ENCODE results near the gene TTC21B.
A peak's percentile ranks its signal among the peaks of the same experiment; 100 is the strongest.
"Not testable (repeated sequence)": the region's sequence is repeated elsewhere in the genome, so short reads cannot be mapped to it uniquely, and the experiment has no call there.

Gene TTC21B

DNA sequence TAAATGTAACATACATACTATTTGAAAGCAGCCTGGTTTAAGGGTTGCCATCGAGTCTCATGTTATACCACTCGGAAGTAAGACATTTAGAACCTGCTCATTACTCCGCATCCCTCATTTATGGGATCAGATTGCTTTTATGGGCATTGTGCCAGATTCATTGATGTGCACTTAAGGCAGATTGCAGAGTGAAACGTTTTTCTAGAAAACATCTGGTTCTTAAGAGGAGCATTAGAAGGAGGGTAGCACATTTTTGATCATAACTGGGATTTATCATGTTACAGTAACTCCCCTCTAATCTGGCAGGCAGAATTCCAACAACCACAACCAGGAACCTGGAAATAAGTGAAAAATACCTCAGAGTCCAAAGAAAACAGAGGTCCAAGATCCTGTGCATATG, 85.4 kb downstream of the TTC21B start:
- Histone ChIP-seq H3K4me1 (no peaks in the 10 kb centered on the region; the same call in 1 of the 2 replicates), H3K27me3 (ENCODE audit: low read depth) (no peaks in the 10 kb centered on the region), H3K36me3 (replicated peaks) (no peaks in the 10 kb centered on the region), H3K9me3 (no peaks in the 10 kb centered on the region), H3K4me3 (no peak overlapping the region)
- no peak for DNase-seq (ENCODE audit: low spot score in 2 of 2)
- in situ Hi-C loops (cut with MboI; ENCODE audit: low sequenced_read_pairs) = no loop called here

DNA sequence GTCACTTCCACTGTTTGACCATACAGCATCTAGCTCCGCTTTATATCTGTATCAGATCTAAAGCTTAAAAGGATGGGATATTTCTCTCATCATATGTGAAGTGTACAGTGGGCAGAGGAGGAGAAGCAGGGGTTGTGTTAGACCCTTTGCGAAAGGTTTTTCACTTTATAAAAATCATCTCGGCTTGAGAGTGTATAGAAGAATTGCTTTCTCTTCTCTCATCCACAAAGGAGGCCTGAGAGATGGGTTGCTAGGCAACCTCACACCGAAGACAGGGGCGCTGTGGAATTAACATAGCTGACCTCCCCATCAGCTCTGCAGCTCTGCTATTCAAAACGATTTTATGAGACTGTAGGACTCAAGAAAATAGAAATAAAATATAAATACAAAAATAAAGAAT, 89.3 kb downstream of the TTC21B start:
- no peaks in the 10 kb centered on the region for H3K36me3 ChIP-seq (replicated peaks)
- in situ Hi-C loops (cut with MboI; ENCODE audit: low sequenced_read_pairs) = no loop called here
- H3K4me1 ChIP-seq = no peaks in the 10 kb centered on the region; the same call in 1 of the 2 replicates
- no peaks in the 10 kb centered on the region for H3K9me3 ChIP-seq
- peak in 1 of 2 experiments; percentile 11 for DNase-seq (ENCODE audit: low spot score in 2 of 2)
- H3K27me3 ChIP-seq (ENCODE audit: low read depth) = no peaks in the 10 kb centered on the region
- no peak overlapping the region for H3K4me3 ChIP-seq

DNA sequence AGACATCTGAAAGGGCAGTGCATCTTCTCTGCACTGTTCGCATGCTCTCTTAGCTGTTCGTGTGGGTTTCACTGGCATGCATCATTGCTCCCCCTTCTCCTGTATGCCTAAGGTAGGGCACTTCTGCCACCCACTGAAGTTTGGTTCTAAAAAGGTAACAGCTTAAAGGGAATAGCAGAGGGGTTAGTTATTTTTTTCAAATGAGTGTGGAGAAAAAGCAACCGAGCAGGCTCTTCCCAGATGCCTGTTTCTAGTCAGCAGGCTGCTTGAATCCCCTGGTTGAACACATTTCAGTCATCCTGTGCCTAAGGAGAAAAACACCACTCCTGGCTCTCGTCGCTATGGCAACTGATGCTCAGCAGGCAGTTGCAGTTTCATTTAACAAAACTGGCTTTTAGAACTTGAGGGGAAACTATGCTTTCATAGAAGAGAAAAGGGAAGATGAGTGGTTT, 89.7 kb downstream of the TTC21B start:
- in situ Hi-C loops (cut with MboI; ENCODE audit: low sequenced_read_pairs) = no loop called here
- Histone ChIP-seq H3K9me3 (no peaks in the 10 kb centered on the region), H3K36me3 (replicated peaks) (no peaks in the 10 kb centered on the region), H3K4me3 (no peak overlapping the region), H3K4me1 (no peaks in the 10 kb centered on the region; the same call in 1 of the 2 replicates), H3K27me3 (ENCODE audit: low read depth) (no peaks in the 10 kb centered on the region)
- no peak for DNase-seq (ENCODE audit: low spot score in 2 of 2)

DNA sequence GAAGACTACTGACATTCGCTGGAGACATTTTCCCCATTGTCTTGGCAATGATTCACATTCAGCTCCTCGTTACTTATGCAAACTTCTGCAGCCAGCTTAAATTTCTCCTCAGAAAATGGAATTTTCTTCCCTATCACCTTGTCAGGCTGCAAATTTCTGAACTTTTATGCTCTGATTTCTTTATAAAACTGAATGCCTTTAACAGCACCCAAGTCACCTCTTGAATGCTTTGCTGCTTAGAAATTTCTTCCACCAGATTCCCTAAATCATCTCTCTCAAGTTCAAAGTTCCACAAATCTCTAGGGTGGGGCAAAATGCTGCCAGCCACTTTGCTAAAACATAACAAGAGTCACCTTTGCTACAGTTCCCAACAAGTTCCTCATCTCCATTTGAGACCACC, 92.5 kb downstream of the TTC21B start:
- in situ Hi-C loops (cut with MboI; ENCODE audit: low sequenced_read_pairs); DNase-seq (ENCODE audit: low spot score in 2 of 2); H3K4me1 ChIP-seq; H3K9me3 ChIP-seq; H3K4me3 ChIP-seq; H3K27me3 ChIP-seq (ENCODE audit: low read depth); H3K36me3 ChIP-seq (replicated peaks): not testable (repeated sequence)

DNA sequence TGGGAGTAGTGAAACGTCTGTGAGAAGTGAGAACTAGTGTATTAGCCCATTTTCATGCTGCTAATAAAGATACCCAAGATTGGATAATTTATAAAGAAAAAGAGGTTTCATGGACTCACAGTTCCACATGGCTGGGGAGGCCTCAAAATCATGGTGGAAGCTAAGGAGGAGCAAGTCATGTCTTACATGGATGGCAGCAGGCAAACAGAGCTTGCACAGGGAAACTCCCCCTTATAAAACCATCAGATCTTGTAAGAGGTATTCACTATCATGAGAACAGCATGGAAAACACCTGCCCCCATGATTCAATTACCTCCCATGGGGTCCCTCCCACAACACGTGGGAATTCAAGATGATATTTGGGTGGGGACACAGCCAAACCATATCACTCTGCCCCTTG, 93.9 kb downstream of the TTC21B start:
- H3K4me3 ChIP-seq; in situ Hi-C loops (cut with MboI; ENCODE audit: low sequenced_read_pairs); H3K9me3 ChIP-seq; H3K36me3 ChIP-seq (replicated peaks); H3K27me3 ChIP-seq (ENCODE audit: low read depth); H3K4me1 ChIP-seq; DNase-seq (ENCODE audit: low spot score in 2 of 2): not testable (repeated sequence)

DNA sequence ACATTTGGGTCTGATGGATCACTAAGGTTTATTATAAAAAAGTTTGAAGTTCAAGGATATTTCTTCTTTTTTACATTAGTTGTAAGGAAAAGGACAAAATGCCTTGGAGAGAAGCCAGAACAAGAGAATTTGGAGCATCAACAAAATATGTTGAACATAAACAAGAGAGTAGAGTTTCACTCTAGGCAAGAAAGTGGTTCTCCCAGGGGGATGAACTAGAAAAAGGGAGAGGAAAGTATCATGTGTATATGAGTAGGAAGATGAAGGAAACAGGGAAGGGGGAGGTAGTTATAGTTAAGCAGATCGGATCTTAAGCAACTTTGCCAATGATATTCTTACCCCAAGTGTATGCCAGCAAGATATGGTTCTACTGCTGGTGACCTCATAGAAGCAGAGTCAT, 95.7 kb downstream of the TTC21B start:
- Histone ChIP-seq H3K9me3 (peaks cover 4% of the 10 kb centered on the region), H3K4me3 (no peak overlapping the region), H3K4me1 (no peaks in the 10 kb centered on the region), H3K36me3 (replicated peaks) (no peaks in the 10 kb centered on the region), H3K27me3 (ENCODE audit: low read depth) (no peaks in the 10 kb centered on the region)
- DNase-seq (ENCODE audit: low spot score in 2 of 2) = no peak
- in situ Hi-C loops (cut with MboI; ENCODE audit: low sequenced_read_pairs) = no loop called here

DNA sequence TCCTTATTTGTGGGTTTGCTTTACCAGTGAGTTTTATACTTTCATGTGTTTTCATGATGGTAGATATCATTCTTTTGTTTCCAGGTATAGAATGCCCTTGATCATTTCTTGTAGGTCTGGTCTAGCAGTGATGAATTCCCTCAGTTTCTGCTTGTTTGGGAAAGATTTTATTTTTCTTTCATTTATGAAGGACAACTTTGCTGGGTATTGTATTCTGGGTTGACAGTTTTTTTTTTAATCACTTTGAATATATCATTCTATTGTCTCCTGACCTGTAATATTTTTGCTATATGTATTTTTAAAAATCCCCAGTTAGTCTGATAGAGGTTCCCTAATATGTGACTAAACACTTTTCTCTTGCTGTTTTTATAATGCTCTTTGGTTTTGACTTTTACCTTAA, 101.2 kb downstream of the TTC21B start:
- peaks cover 6% of the 10 kb centered on the region; the same call in 1 of the 2 replicates for H3K4me1 ChIP-seq
- in situ Hi-C loops (cut with MboI; ENCODE audit: low sequenced_read_pairs) = no loop called here
- H3K4me3 ChIP-seq = no peak overlapping the region
- no peaks in the 10 kb centered on the region for H3K27me3 ChIP-seq (ENCODE audit: low read depth)
- H3K9me3 ChIP-seq = peaks cover 5% of the 10 kb centered on the region
- H3K36me3 ChIP-seq (replicated peaks) = no peaks in the 10 kb centered on the region
- no peak for DNase-seq (ENCODE audit: low spot score in 2 of 2)

DNA sequence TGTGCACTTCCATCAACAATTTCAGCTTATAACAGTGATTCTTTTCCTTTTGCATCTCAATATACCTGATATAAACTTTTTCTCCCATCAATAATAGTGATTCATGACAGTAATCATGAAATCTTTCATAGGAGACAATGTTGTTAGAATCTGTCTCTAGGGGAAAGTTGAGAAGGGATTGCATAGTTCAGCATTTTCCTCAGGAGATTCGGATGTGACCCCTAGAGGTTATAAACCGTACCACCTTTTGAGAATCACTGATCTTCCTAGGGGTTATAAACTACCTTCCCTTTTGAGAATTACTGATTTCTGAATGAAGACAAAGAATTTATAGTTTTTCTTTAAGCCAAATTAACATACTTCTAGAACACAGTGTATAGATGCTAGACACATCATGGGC, 106.6 kb downstream of the TTC21B start:
- Histone ChIP-seq H3K4me1 (peaks cover 16% of the 10 kb centered on the region), H3K4me3 (no peak overlapping the region), H3K9me3 (no peaks in the 10 kb centered on the region), H3K27me3 (ENCODE audit: low read depth) (no peaks in the 10 kb centered on the region), H3K36me3 (replicated peaks) (no peaks in the 10 kb centered on the region)
- DNase-seq (ENCODE audit: low spot score in 2 of 2) = no peak
- in situ Hi-C loops (cut with MboI; ENCODE audit: low sequenced_read_pairs) = no loop called here

DNA sequence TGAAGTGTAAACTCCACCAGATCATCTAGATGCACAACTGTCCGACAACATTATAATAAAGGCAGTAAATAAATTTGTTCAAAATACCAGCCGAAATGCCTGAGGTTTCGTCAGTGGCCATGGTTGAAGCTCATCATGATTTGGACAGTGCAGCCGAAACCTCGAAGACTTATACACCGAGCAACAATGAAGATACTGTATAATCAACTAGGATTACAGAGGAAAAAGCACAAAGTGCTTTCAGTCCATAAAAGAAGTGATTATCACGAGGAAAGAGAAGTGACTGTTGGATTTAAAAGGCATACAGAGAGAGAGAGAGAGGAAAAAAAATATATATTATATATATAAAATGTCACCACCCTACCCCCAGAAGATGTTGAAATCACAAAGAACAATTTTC, 107.5 kb downstream of the TTC21B start:
- H3K4me1 ChIP-seq = peaks cover 16% of the 10 kb centered on the region
- no peaks in the 10 kb centered on the region for H3K9me3 ChIP-seq

DNA sequence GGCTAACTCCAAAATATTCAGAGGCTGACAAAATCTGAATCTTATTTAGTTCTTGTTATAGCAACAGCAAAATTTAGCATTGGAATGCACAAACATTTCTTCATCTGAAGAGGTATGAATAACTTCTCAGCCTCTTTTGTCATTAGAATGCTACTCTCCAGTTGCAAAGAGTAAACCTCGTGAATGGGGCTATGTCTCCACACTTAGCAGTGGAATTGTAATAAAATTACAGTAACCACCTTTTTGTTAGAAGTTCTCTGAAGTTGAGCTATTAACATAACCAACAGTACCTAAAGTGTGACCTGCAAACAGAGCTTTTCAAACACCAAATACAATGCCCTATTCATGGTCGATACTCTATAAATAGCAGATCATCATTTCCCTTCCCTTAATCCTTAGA, 109.4 kb downstream of the TTC21B start:
- Histone ChIP-seq H3K4me1 (peaks cover 10% of the 10 kb centered on the region), H3K4me3 (no peak overlapping the region), H3K36me3 (replicated peaks) (no peaks in the 10 kb centered on the region), H3K9me3 (no peaks in the 10 kb centered on the region), H3K27me3 (ENCODE audit: low read depth) (no peaks in the 10 kb centered on the region)
- DNase-seq (ENCODE audit: low spot score in 2 of 2) = peak; percentile 24 to 87
- in situ Hi-C loops (cut with MboI; ENCODE audit: low sequenced_read_pairs) = no loop called here

More for the DNA sequence above, 107.5 kb downstream of the TTC21B start:
- in situ Hi-C loops (cut with MboI; ENCODE audit: low sequenced_read_pairs) = no loop called here
- DNase-seq (ENCODE audit: low spot score in 2 of 2) = no peak
- Histone ChIP-seq H3K36me3 (replicated peaks) (no peaks in the 10 kb centered on the region), H3K4me3 (no peak overlapping the region), H3K27me3 (ENCODE audit: low read depth) (no peaks in the 10 kb centered on the region)

DNA sequence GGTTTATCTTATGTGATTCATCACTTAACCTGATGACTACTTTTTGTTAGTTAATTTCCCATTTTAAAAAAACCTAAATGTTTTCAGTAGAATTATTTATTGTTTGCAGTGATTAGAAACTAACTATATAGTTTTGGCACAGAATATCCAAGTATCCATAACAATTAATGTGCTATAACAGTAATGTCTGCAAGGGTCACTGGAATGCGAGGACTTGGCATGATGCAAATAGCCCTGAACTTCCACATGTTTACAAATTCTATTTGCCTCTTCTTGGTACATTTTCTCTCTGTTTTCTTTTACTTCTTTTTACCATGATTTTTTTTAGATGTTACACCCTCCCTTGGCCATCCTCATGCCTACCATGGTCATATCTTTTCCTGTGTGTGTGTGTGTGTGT, 110.2 kb downstream of the TTC21B start:
- no peak for DNase-seq (ENCODE audit: low spot score in 2 of 2)
- H3K4me3 ChIP-seq = no peak overlapping the region
- peaks cover 10% of the 10 kb centered on the region for H3K4me1 ChIP-seq
- no peaks in the 10 kb centered on the region for H3K27me3 ChIP-seq (ENCODE audit: low read depth)
- no peaks in the 10 kb centered on the region for H3K36me3 ChIP-seq (replicated peaks)
- in situ Hi-C loops (cut with MboI; ENCODE audit: low sequenced_read_pairs) = no loop called here
- H3K9me3 ChIP-seq = no peaks in the 10 kb centered on the region

DNA sequence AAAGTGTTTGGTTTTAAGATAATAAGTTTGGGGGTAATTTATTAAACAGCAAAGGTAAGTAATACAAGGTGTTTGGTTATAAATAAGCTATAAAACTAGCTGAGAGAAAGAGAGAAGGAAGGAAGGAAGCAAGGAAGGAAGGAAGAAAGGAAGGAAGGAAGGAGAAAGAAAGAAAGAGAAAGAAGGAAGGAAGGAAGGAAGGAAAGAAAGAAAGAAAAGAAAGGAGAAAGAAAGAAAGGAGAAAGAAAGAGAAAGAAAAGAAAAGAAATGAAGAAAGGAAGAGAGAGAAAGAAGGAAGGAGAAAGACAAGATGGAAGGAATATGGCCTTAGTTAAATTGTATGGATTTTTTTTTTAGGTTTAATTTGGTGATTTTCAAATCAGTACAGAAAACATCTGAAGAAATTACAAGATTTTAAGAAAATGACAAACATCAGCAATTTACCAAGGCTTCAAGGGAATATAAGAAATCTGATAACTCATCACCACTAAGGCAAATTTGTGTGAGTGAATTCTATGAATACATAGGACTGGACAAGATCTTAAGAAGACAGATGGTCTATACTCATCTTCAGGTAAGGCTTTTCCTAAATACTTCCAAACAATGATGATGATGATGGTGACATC, 113.1 kb downstream of the TTC21B start:
- peaks cover 10% of the 10 kb centered on the region for H3K4me1 ChIP-seq
- no peaks in the 10 kb centered on the region for H3K27me3 ChIP-seq (ENCODE audit: low read depth)
- no peak overlapping the region for H3K4me3 ChIP-seq
- H3K9me3 ChIP-seq = no peaks in the 10 kb centered on the region
- no peak for DNase-seq (ENCODE audit: low spot score in 2 of 2)
- in situ Hi-C loops (cut with MboI; ENCODE audit: low sequenced_read_pairs) = no loop called here
- H3K36me3 ChIP-seq (replicated peaks) = no peaks in the 10 kb centered on the region

DNA sequence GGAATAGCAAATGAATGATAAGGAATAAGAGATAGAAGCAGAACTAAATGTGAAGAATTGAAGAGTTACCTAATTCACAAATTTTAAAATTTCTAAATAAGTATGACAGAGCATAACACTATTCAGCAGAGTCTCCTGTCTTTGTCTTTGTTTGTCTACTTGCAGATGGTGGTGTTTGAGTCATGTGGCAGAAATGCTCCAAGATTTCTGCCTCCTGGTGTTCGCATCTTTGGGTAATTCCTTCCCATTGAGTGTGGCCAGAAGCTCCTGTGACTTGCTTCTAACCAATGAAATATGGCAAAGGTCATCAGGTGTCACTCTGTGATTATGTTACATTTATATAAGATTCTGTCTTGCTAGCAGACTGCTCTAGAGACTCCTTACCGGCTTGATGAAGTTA, 114.0 kb downstream of the TTC21B start:
- in situ Hi-C loops (cut with MboI; ENCODE audit: low sequenced_read_pairs) = no loop called here

DNA sequence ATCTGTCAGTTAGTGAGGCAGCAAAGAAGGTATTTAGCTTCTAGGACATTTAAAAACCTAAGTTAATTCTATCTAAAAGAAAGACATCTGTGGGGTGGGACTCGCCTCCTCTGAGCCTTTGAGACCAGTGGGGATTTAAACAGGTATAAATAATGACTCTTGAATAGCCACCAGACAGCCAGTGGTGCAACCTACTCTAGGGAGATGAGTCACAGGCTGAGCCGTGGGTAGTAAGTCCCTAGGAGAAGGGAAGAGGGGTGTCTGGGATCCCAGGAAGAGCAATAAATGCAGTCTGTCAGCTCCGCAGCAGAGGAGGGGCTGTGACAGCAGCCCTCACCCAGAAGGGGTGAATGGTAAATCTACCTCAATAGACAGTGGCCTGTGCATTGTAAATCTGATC, 116.5 kb downstream of the TTC21B start:
- in situ Hi-C loops (cut with MboI; ENCODE audit: low sequenced_read_pairs) = no loop called here
- H3K4me3 ChIP-seq = no peak overlapping the region
- no peaks in the 10 kb centered on the region for H3K27me3 ChIP-seq (ENCODE audit: low read depth)
- H3K36me3 ChIP-seq (replicated peaks) = no peaks in the 10 kb centered on the region
- no peak for DNase-seq (ENCODE audit: low spot score in 2 of 2)
- H3K4me1 ChIP-seq = no peaks in the 10 kb centered on the region; the same call in 1 of the 2 replicates
- no peaks in the 10 kb centered on the region for H3K9me3 ChIP-seq

More for the DNA sequence above, 114.0 kb downstream of the TTC21B start:
- Histone ChIP-seq H3K4me1 (peaks cover 7% of the 10 kb centered on the region), H3K36me3 (replicated peaks) (no peaks in the 10 kb centered on the region), H3K4me3 (no peak overlapping the region), H3K27me3 (ENCODE audit: low read depth) (no peaks in the 10 kb centered on the region), H3K9me3 (no peaks in the 10 kb centered on the region)
- no peak for DNase-seq (ENCODE audit: low spot score in 2 of 2)

DNA sequence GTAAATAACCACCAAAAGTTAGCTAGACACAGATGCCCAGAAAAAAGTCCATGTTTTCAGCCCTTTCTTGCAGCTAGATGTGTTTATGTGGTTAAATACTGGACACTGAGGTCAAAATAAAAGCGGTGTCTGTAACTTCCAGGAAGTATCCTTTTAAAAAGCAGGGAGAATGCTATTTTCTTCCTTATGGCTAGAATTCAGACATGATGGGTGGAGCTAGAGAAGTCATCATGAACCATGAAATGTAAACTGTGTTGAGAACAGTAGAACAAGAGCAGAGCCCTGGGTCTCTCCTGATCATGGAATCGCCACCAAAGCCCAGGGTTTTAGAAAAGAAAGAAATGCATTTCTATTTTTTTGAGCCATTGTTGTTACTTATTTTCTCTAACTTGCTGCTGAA, 118.2 kb downstream of the TTC21B start:
- Histone ChIP-seq H3K4me3 (no peak overlapping the region), H3K27me3 (ENCODE audit: low read depth) (no peaks in the 10 kb centered on the region), H3K36me3 (replicated peaks) (no peaks in the 10 kb centered on the region), H3K9me3 (no peaks in the 10 kb centered on the region), H3K4me1 (no peaks in the 10 kb centered on the region)
- DNase-seq (ENCODE audit: low spot score in 2 of 2) = no peak
- in situ Hi-C loops (cut with MboI; ENCODE audit: low sequenced_read_pairs) = no loop called here

Data from HAP-1 (cell line).